CD4-positive, alpha-beta T cell treated with Interleukin-17A for 1 hour (primary cell): ENCODE data around the gene ZNF784.
A peak's percentile ranks its signal among the peaks of the same experiment; 100 is the strongest.
"Not testable (repeated sequence)": the region's sequence is repeated elsewhere in the genome, so short reads cannot be mapped to it uniquely, and the experiment has no call there.

Source experiments
- DNase-seq: peaks from one replicate; pipeline ENCODE4 v3.0.0-alpha.2; 2020

The ZNF784 gene

GRCh38 chr19:55599842-55600661, 24.3 kb downstream of the ZNF784 start, which contains the start of gene ZNF524:
TSS of gene ZNF524 (plus strand) at chr19:55600288. CDS start at chr19:55602113, 1,825 bp downstream.
- peak; percentile 92 for DNase-seq

GRCh38 chr19:55599468-55599841, 24.9 kb downstream of the ZNF784 start, which contains the start of gene FIZ1:
TSS of gene FIZ1 (minus strand) at chr19:55599517. CDS start at chr19:55597865, 1,652 bp downstream.
- DNase-seq, result peak; percentile 98

- peak; percentile 96 for DNase-seq
Observed at GRCh38 chr19:55598719-55599467, 25.5 kb downstream of the ZNF784 start.

- no peak for DNase-seq
Observed at GRCh38 chr19:55598034-55598433, 26.3 kb downstream of the ZNF784 start.

GRCh38 chr19:55597501-55597921, 26.9 kb downstream of the ZNF784 start:
- DNase-seq, result no peak

- no peak for DNase-seq
Observed at GRCh38 chr19:55596304-55596703, 28.1 kb downstream of the ZNF784 start.

GRCh38 chr19:55594996-55595545, 29.3 kb downstream of the ZNF784 start:
- no peak for DNase-seq

- DNase-seq, result no peak
Observed at GRCh38 chr19:55593096-55593772, 31.1 kb downstream of the ZNF784 start.

GRCh38 chr19:55592391-55593090, 31.8 kb downstream of the ZNF784 start:
- DNase-seq, result no peak

- DNase-seq, result no peak
Observed at GRCh38 chr19:55591555-55591954, 32.8 kb downstream of the ZNF784 start.

GRCh38 chr19:55590617-55591016, 33.7 kb downstream of the ZNF784 start:
- no peak for DNase-seq

- DNase-seq, result no peak
Observed at GRCh38 chr19:55590109-55590508, 34.3 kb downstream of the ZNF784 start.

- DNase-seq, result no peak
Observed at GRCh38 chr19:55588738-55589137, 35.6 kb downstream of the ZNF784 start.

GRCh38 chr19:55586976-55587668, 37.2 kb downstream of the ZNF784 start:
- peak; percentile 96 for DNase-seq

GRCh38 chr19:55585658-55586339, 38.6 kb downstream of the ZNF784 start:
- peak; percentile 46 for DNase-seq

- DNase-seq, result no peak
Observed at GRCh38 chr19:55584871-55585270, 39.5 kb downstream of the ZNF784 start.

- DNase-seq, result not testable (repeated sequence)
Observed at GRCh38 chr19:55583897-55584296, 40.5 kb downstream of the ZNF784 start.

GRCh38 chr19:55582284-55582683, 42.1 kb downstream of the ZNF784 start:
- not testable (repeated sequence) for DNase-seq

- DNase-seq, result no peak
Observed at GRCh38 chr19:55581823-55582223, 42.5 kb downstream of the ZNF784 start.

GRCh38 chr19:55581145-55581822, 43.1 kb downstream of the ZNF784 start:
- peak; percentile 33 for DNase-seq
